Measurements from ENCODE around the gene MCUB. TPM values are rescaled to one million over a fixed set of nuclear protein-coding genes. Genes with fewer than 3 reads are reported as not detected.
"Not testable (repeated sequence)": the region's sequence is repeated elsewhere in the genome, so short reads cannot be mapped to it uniquely, and the experiment has no call there.

Gene MCUB
- total RNA-seq, 2 donors from 2014 or later, result 81.0 to 90.0 TPM

- Mint-ChIP-seq H3K27me3 (no peaks in the 10 kb centered on the region), H3K4me1 (peaks cover 13% of the 10 kb centered on the region), H3K36me3 (ENCODE audit: low read depth) (no peaks in the 10 kb centered on the region), H3K4me3 (no peak overlapping the region), H3K27ac (no peak overlapping the region)
- H3K9me3 ChIP-seq (ENCODE audit: control insufficient read depth, low read length, poor library complexity, severe bottlenecking), result no peaks in the 10 kb centered on the region
- DNase-seq, result no peak
- no peak for ATAC-seq
These were observed 98.9 kb downstream of the MCUB start for GRCh38 chr4:109658871-109659410.

- H3K27ac Mint-ChIP-seq, result no peak overlapping the region
- no peak for DNase-seq
These were observed 102.1 kb downstream of the MCUB start for GRCh38 chr4:109662116-109662515.

GRCh38 chr4:109662771-109663170 lies 102.7 kb downstream of the MCUB start:
- ATAC-seq (no peak), DNase-seq (no peak)
- no peak overlapping the region for H3K27ac Mint-ChIP-seq
- H3K36me3 Mint-ChIP-seq (ENCODE audit: low read depth), result peaks cover 3% of the 10 kb centered on the region
- no peaks in the 10 kb centered on the region for H3K9me3 ChIP-seq (ENCODE audit: control insufficient read depth, low read length, poor library complexity, severe bottlenecking)
- peaks cover 27% of the 10 kb centered on the region for H3K4me1 Mint-ChIP-seq
- no peak overlapping the region for H3K4me3 Mint-ChIP-seq
- H3K27me3 Mint-ChIP-seq, result no peaks in the 10 kb centered on the region

More at GRCh38 chr4:109662116-109662515, 102.1 kb downstream of the MCUB start:
- Mint-ChIP-seq H3K36me3 (ENCODE audit: low read depth) (peaks cover 3% of the 10 kb centered on the region), H3K27me3 (no peaks in the 10 kb centered on the region), H3K4me3 (no peak overlapping the region), H3K4me1 (peaks cover 23% of the 10 kb centered on the region)
- no peak for ATAC-seq
- no peaks in the 10 kb centered on the region for H3K9me3 ChIP-seq (ENCODE audit: control insufficient read depth, low read length, poor library complexity, severe bottlenecking)

- Mint-ChIP-seq H3K4me1 (peaks cover 45% of the 10 kb centered on the region), H3K36me3 (ENCODE audit: low read depth) (peaks cover 8% of the 10 kb centered on the region), H3K27me3 (no peaks in the 10 kb centered on the region), H3K4me3 (no peak overlapping the region), H3K27ac (peak overlapping the region; percentile 77)
- H3K9me3 ChIP-seq (ENCODE audit: control insufficient read depth, low read length, poor library complexity, severe bottlenecking), result no peaks in the 10 kb centered on the region
- DNase-seq (no peak), ATAC-seq (no peak)
These were observed 105.9 kb downstream of the MCUB start for GRCh38 chr4:109665783-109666485.

- peaks cover 2% of the 10 kb centered on the region for H3K9me3 ChIP-seq (ENCODE audit: control insufficient read depth, low read length, poor library complexity, severe bottlenecking)
- Mint-ChIP-seq H3K27me3 (no peaks in the 10 kb centered on the region), H3K27ac (no peak overlapping the region), H3K36me3 (ENCODE audit: low read depth) (peaks cover 15% of the 10 kb centered on the region), H3K4me1 (peaks cover 34% of the 10 kb centered on the region), H3K4me3 (no peak overlapping the region)
- DNase-seq, result no peak
- ATAC-seq, result no peak
These were observed 111.3 kb downstream of the MCUB start for GRCh38 chr4:109671350-109671749.

- Mint-ChIP-seq H3K4me3 (no peak overlapping the region), H3K4me1 (peaks cover 24% of the 10 kb centered on the region), H3K36me3 (ENCODE audit: low read depth) (peaks cover 12% of the 10 kb centered on the region), H3K27ac (no peak overlapping the region), H3K27me3 (no peaks in the 10 kb centered on the region)
- peaks cover 2% of the 10 kb centered on the region for H3K9me3 ChIP-seq (ENCODE audit: control insufficient read depth, low read length, poor library complexity, severe bottlenecking)
- DNase-seq (no peak), ATAC-seq (no peak)
These were observed 112.3 kb downstream of the MCUB start for GRCh38 chr4:109672169-109672930.

- H3K27me3 Mint-ChIP-seq, result no peaks in the 10 kb centered on the region
- peaks cover 10% of the 10 kb centered on the region for H3K36me3 Mint-ChIP-seq (ENCODE audit: low read depth)
- ATAC-seq (no peak), DNase-seq (no peak)
- H3K9me3 ChIP-seq (ENCODE audit: control insufficient read depth, low read length, poor library complexity, severe bottlenecking), result peaks cover 2% of the 10 kb centered on the region
- peaks cover 16% of the 10 kb centered on the region for H3K4me1 Mint-ChIP-seq
- H3K4me3 Mint-ChIP-seq, result no peak overlapping the region
- H3K27ac Mint-ChIP-seq, result no peak overlapping the region
These were observed 113.3 kb downstream of the MCUB start for GRCh38 chr4:109673303-109673702.

GRCh38 chr4:109675181-109675580 lies 115.1 kb downstream of the MCUB start:
- Mint-ChIP-seq H3K4me3 (no peak overlapping the region), H3K27ac (peak overlapping the region; percentile 11), H3K4me1 (peaks cover 3% of the 10 kb centered on the region), H3K36me3 (ENCODE audit: low read depth) (peaks cover 9% of the 10 kb centered on the region), H3K27me3 (no peaks in the 10 kb centered on the region)
- DNase-seq, result no peak
- ATAC-seq, result no peak
- peaks cover 2% of the 10 kb centered on the region for H3K9me3 ChIP-seq (ENCODE audit: control insufficient read depth, low read length, poor library complexity, severe bottlenecking)

- Mint-ChIP-seq H3K27ac (no peak overlapping the region), H3K4me3 (no peak overlapping the region), H3K27me3 (no peaks in the 10 kb centered on the region), H3K4me1 (peaks cover 6% of the 10 kb centered on the region), H3K36me3 (ENCODE audit: low read depth) (peaks cover 10% of the 10 kb centered on the region)
- DNase-seq (no peak), ATAC-seq (no peak)
- H3K9me3 ChIP-seq (ENCODE audit: control insufficient read depth, low read length, poor library complexity, severe bottlenecking), result peaks cover 2% of the 10 kb centered on the region
These were observed 115.8 kb downstream of the MCUB start for GRCh38 chr4:109675843-109676242.

GRCh38 chr4:109676886-109677285 lies 116.8 kb downstream of the MCUB start:
- H3K27me3 Mint-ChIP-seq, result no peaks in the 10 kb centered on the region
- H3K27ac Mint-ChIP-seq, result no peak overlapping the region
- no peak for ATAC-seq
- no peak overlapping the region for H3K4me3 Mint-ChIP-seq
- H3K4me1 Mint-ChIP-seq, result peaks cover 12% of the 10 kb centered on the region
- no peak for DNase-seq
- H3K36me3 Mint-ChIP-seq (ENCODE audit: low read depth), result peaks cover 6% of the 10 kb centered on the region
- H3K9me3 ChIP-seq (ENCODE audit: control insufficient read depth, low read length, poor library complexity, severe bottlenecking), result no peaks in the 10 kb centered on the region

GRCh38 chr4:109678472-109678871 lies 118.4 kb downstream of the MCUB start:
- peaks cover 16% of the 10 kb centered on the region for H3K4me1 Mint-ChIP-seq
- H3K27me3 Mint-ChIP-seq, result not testable (repeated sequence)

GRCh38 chr4:109678925-109679324 lies 118.9 kb downstream of the MCUB start:
- not testable (repeated sequence) for DNase-seq; ATAC-seq; H3K9me3 ChIP-seq (ENCODE audit: control insufficient read depth, low read length, poor library complexity, severe bottlenecking); H3K27ac Mint-ChIP-seq; H3K36me3 Mint-ChIP-seq (ENCODE audit: low read depth); H3K27me3 Mint-ChIP-seq
- peaks cover 16% of the 10 kb centered on the region for H3K4me1 Mint-ChIP-seq
- H3K4me3 Mint-ChIP-seq, result peak overlapping the region; percentile 52

More at GRCh38 chr4:109678472-109678871, 118.4 kb downstream of the MCUB start:
- H3K36me3 Mint-ChIP-seq (ENCODE audit: low read depth); H3K9me3 ChIP-seq (ENCODE audit: control insufficient read depth, low read length, poor library complexity, severe bottlenecking); ATAC-seq; H3K27ac Mint-ChIP-seq; H3K4me3 Mint-ChIP-seq; DNase-seq: not testable (repeated sequence)

- Mint-ChIP-seq H3K27ac (peak overlapping the region; percentile 57), H3K4me3 (no peak overlapping the region)
- DNase-seq, result no peak
These were observed 122.8 kb downstream of the MCUB start for GRCh38 chr4:109682875-109683274.

More at GRCh38 chr4:109682875-109683274, 122.8 kb downstream of the MCUB start:
- no peak for ATAC-seq
- H3K36me3 Mint-ChIP-seq (ENCODE audit: low read depth), result peaks cover 7% of the 10 kb centered on the region
- H3K4me1 Mint-ChIP-seq, result peaks cover 21% of the 10 kb centered on the region
- no peaks in the 10 kb centered on the region for H3K27me3 Mint-ChIP-seq
- H3K9me3 ChIP-seq (ENCODE audit: control insufficient read depth, low read length, poor library complexity, severe bottlenecking), result no peaks in the 10 kb centered on the region
